WERI-Rb-1 (cell line): ENCODE results near the gene FSD1.

Experiments used
- DNase-seq: peaks from one replicate; pipeline ENCODE4 v3.0.0-alpha.2; 2020
- H3K27ac ChIP-seq: fragments of 250-450 bp; sonication (Bioruptor Pico); 2 replicates; pipeline ENCODE4 v1.5.1; 2020; ENCODE audit warnings: mild to moderate bottlenecking, moderate library complexity
- H3K27me3 ChIP-seq: fragments of 250-450 bp; sonication (Bioruptor Pico); 2 replicates; pipeline ENCODE4 v1.5.1; 2021; ENCODE audit warnings: mild to moderate bottlenecking, low read depth, moderate library complexity; ENCODE audit not compliant: insufficient read depth, severe bottlenecking
- H3K36me3 ChIP-seq: fragments of 250-450 bp; sonication (Bioruptor Pico); 2 replicates; pipeline ENCODE4 v1.5.1; 2020; ENCODE audit warnings: mild to moderate bottlenecking, moderate library complexity
- H3K4me3 ChIP-seq: 2 replicates; pipeline ENCODE4 v1.5.1; 2011; ENCODE audit warnings: low read depth, mild to moderate bottlenecking, control low read depth, low read length
- H3K9me3 ChIP-seq: fragments of 250-450 bp; sonication (Bioruptor Pico); 2 replicates; pipeline ENCODE4 v1.5.1; 2021; ENCODE audit warnings: mild to moderate bottlenecking, moderate library complexity; ENCODE audit not compliant: severe bottlenecking
- TF ChIP-seq, protein P1 (sequence below): IDR thresholded peaks from 2 replicates; pipeline ENCODE4 v1.5.1; 2011; ENCODE audit warnings: low read depth, mild to moderate bottlenecking, control low read depth, inconsistent platforms, low read length

FSD1 gene

DNA sequence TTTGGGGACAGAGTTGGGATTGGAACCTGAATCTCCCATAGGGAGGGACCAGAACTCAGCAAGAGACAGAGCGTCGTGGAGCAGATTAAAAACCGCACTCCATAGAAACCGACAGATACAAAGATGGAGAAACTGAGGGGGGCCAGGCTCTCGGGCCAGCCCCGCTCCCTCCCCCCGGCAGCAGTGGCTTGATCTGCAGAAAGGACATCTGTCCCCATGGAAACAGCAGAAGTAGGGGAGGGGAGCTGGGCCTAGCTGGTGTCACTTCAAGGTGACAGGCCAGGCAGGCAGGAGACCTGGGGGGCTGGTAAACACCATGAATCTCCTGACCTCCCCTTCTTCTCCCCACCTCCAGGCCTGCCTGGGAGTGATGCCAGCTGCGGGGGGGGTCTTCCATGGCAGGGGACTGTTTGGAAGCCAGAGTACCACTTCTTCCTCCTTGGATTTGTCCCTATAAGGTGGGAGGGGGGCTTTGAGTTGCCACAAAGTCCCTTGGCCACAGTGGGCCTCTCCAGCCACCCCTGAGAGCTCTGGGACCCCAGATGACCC, 13.1 kb upstream of the FSD1 start:
- no peak for DNase-seq
- H3K4me3 ChIP-seq, result no peak overlapping the region
- H3K27me3 ChIP-seq, result no peaks in the 10 kb centered on the region
- TF ChIP-seq, protein P1, sequence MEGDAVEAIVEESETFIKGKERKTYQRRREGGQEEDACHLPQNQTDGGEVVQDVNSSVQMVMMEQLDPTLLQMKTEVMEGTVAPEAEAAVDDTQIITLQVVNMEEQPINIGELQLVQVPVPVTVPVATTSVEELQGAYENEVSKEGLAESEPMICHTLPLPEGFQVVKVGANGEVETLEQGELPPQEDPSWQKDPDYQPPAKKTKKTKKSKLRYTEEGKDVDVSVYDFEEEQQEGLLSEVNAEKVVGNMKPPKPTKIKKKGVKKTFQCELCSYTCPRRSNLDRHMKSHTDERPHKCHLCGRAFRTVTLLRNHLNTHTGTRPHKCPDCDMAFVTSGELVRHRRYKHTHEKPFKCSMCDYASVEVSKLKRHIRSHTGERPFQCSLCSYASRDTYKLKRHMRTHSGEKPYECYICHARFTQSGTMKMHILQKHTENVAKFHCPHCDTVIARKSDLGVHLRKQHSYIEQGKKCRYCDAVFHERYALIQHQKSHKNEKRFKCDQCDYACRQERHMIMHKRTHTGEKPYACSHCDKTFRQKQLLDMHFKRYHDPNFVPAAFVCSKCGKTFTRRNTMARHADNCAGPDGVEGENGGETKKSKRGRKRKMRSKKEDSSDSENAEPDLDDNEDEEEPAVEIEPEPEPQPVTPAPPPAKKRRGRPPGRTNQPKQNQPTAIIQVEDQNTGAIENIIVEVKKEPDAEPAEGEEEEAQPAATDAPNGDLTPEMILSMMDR, result no peak
- H3K9me3 ChIP-seq, result no peaks in the 10 kb centered on the region
- peaks cover 7% of the 10 kb centered on the region for H3K36me3 ChIP-seq
- H3K27ac ChIP-seq, result no peak overlapping the region

DNA sequence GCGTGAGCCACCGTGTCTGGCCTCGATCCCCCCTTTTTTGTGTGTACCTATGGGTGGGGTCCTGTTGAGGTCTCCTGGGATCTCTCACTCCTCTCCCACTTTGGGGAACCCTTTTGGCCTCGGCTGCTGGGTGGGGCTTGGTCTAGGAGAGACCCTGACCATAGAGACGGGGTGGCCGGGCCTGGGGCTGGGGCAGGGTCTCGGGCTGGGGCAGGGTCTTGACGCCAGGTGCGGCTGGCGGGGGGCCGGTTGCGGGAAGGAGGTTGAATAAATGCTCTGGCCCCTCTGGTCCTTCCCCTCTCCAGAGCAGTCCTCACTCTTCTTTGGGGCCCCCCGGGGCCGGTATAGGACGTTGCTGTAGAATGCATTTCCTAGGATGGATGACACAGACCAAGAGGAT, 11.9 kb upstream of the FSD1 start:
- Histone ChIP-seq H3K27ac (no peak overlapping the region), H3K27me3 (no peaks in the 10 kb centered on the region), H3K9me3 (no peaks in the 10 kb centered on the region), H3K36me3 (peaks cover 7% of the 10 kb centered on the region), H3K4me3 (no peak overlapping the region)
- TF ChIP-seq, protein P1, result no peak
- no peak for DNase-seq

DNA sequence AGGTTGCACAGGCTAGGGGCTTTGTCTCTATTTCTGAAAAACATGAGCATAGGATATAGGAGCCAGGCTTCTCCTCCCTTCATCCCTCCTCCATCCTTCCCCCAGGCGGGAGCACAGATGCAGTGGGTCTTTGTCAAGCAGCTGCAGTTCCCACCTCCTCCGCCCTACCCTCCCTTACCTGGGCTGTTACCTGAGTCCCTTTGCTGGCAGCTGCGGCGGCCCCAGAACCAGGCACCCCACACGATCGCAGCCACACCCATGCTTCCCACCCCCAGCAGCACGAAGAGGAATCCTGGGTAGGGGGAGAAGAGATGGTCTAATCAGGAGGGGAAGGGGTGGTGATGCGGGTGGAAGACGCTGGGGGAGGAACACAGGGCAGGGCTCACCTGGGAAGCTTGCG, 10.0 kb upstream of the FSD1 start:
- Histone ChIP-seq H3K36me3 (no peaks in the 10 kb centered on the region; the same call in 1 of the 2 replicates), H3K27me3 (no peaks in the 10 kb centered on the region), H3K4me3 (no peak overlapping the region), H3K27ac (no peak overlapping the region), H3K9me3 (no peaks in the 10 kb centered on the region)
- no peak for DNase-seq
- TF ChIP-seq, protein P1, result no peak

DNA sequence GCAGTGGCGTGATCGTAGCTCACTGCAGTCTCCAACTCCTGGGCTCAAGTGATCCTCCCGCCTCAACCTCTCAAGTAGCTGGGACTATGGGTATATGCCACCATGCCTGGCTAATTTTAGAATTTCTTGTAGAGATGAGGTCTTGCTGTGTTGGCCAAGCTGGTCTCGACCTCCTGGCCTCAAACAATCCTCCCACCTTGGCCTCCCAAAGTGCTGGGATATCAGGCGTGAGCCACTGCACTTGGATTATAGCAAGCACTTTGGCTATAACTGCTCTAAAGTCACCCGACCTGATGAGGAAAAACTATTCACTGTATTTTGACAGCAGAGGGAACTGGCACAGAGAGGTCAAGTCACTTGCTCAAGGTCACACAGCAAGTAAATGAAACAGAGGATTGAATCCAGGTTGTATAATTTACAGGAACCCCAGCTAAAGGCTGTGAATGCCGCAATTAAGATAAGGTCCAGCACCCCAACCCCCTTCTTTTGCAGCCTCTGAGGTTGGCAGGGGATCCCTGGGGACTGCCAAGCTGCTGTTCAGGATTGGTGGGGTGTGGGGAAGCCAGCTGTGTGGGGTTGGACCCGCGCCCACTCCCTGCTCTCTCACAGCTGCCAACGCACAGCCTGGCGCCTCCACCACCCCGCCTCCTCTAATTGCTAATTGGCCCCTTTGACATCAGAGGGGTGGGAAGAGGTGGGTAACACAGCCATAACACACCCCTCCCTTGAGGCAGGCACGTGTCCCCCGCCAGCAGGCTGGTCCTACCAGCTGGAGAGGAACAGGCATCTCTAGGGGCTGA, 8.2 kb upstream of the FSD1 start:
- H3K27me3 ChIP-seq, result no peaks in the 10 kb centered on the region
- H3K36me3 ChIP-seq, result no peaks in the 10 kb centered on the region; the same call in 1 of the 2 replicates
- TF ChIP-seq, protein P1, result no peak
- H3K27ac ChIP-seq, result no peak overlapping the region
- H3K9me3 ChIP-seq, result no peaks in the 10 kb centered on the region
- DNase-seq, result no peak
- no peak overlapping the region for H3K4me3 ChIP-seq

DNA sequence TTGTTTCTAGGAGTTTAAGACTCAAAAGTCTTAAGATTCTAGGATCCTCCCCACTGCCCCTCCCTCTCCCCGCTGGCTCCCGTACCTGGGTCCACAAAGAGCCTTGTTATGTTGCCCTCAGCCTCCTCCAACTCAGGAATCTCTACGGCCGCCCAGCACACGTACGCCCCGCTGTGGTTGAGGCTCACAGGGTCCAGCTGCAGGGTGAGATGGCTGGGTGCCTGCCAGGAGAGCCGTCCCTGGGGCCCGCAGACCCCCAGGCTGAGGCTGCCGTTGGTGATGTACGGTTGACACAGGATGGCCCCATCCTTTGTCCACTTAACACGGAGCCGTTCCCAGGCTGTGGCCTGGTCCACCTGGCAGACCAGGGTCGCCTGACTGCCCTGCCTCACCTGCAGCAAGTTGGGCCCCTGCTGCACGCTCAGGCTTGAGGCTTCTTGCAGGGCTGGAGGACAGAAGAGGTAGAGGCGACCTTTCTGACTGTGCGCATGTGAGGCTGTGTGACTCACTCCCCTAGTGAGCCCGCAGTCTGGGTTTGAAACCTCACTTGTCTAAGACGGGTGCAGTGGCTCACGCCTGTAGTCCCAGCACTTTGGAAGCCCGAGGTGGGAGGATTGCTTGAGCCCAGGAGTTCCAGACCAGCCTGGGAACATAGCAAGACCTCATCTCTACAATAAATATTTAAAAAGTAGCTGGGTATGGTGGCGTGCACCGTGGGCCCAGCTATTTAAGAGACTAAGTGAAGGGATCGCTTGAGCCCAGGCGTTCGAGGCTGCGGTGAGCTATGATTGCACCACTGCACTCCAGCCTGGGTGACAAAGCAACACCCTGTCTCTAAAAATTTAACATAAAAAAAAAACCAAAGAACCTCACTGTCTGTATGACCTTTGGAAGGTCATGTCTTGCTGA, 6.2 kb upstream of the FSD1 start:
- Histone ChIP-seq H3K9me3 (no peaks in the 10 kb centered on the region), H3K27me3 (no peaks in the 10 kb centered on the region), H3K27ac (no peak overlapping the region), H3K4me3 (no peak overlapping the region), H3K36me3 (no peaks in the 10 kb centered on the region)
- no peak for DNase-seq
- TF ChIP-seq, protein P1, result no peak
